H1 (cell line): ENCODE results near the gene AAK1.

Experiments used
- CEBPB ChIP-seq: IDR thresholded peaks from 2 replicates; pipeline ENCODE4 v1.6.1; 2012; ENCODE audit warnings: low read depth, low read length
- CTCF ChIP-seq, 3 experiments: IDR thresholded peaks; 1 replicate in 2 of 3; 2 replicates in 1 of 3; pipeline versions ENCODE4 v1.5.1 to v1.6.1; 2011; ENCODE audit warnings: low read length in 3 of 3, mild to moderate bottlenecking in 3 of 3, inconsistent platforms in 2 of 3, low read depth in 1 of 3, moderate library complexity in 1 of 3; ENCODE audit not compliant: insufficient read depth in 1 of 3; ENCODE audit errors: control extremely low read depth in 1 of 3
- EP300 ChIP-seq, 2 experiments: IDR thresholded peaks; 1 replicate in 1 of 2; 2 replicates in 1 of 2; pipeline ENCODE4 v1.6.1; 2011 to 2012; ENCODE audit warnings: low read depth in 2 of 2, low read length in 2 of 2, mild to moderate bottlenecking in 2 of 2, borderline replicate concordance in 1 of 2, inconsistent platforms in 1 of 2, moderate library complexity in 1 of 2
- GABPA ChIP-seq: IDR thresholded peaks from 2 replicates; pipeline ENCODE4 v1.6.1; 2011; ENCODE audit warnings: mild to moderate bottlenecking, low read length, moderate library complexity, borderline replicate concordance; ENCODE audit not compliant: insufficient read depth
- JUND ChIP-seq: IDR thresholded peaks from 2 replicates; pipeline ENCODE4 v1.6.1; 2011; ENCODE audit warnings: mild to moderate bottlenecking, improper control_type of control experiment, low read length
- NANOG ChIP-seq: IDR thresholded peaks from 2 replicates; pipeline ENCODE4 v1.6.1; 2011; ENCODE audit warnings: low read length, low read depth, mild to moderate bottlenecking, inconsistent platforms; ENCODE audit not compliant: insufficient read depth, poor library complexity, severe bottlenecking
- SUZ12 ChIP-seq: fragments of 200-600 bp; sonication (generic); IDR thresholded peaks from 2 replicates; pipeline ENCODE4 v1.6.1; 2012; ENCODE audit warnings: mild to moderate bottlenecking, inconsistent platforms, low read length, moderate library complexity, mixed read lengths

GRCh38 chr2:69579536-69579935 lies 64.0 kb downstream of the AAK1 start:
- TF ChIP-seq CEBPB (no peak), CTCF (IDR thresholded peaks at IDR 0.05; ENCODE audit: control extremely low read depth in 1 of 3, insufficient read depth in 1 of 3, low read depth in 1 of 3, low read length in 3 of 3) (no peak), SUZ12 (no peak), EP300 (IDR thresholded peaks at IDR 0.05; ENCODE audit: borderline replicate concordance in 1 of 2, low read depth in 2 of 2, low read length in 2 of 2) (no peak), GABPA (no peak), JUND (no peak), NANOG (no peak)
